HCT116 (cell line): ENCODE results near the gene CLEC4M.

Experiments
- POLR2AphosphoS5 ChIP-seq: IDR thresholded peaks from 2 replicates; pipeline ENCODE4 v1.6.1; 2011; ENCODE audit warnings: mild to moderate bottlenecking, low read depth, low read length, moderate library complexity
- TF ChIP-seq, protein P1 (sequence below), 3 experiments: fragments of 200-600 bp in 1 of 3; sonication (generic) in 1 of 3; IDR thresholded peaks in 2 of 3; conservative IDR thresholded peaks in 1 of 3; 2 replicates each; pipeline ENCODE4 v1.5.1; 2012 to 2017; ENCODE audit warnings: low read depth in 2 of 3, low read length in 2 of 3, antibody characterized with exemption in 1 of 3, borderline replicate concordance in 1 of 3, control low read depth in 1 of 3, mild to moderate bottlenecking in 1 of 3, mixed read lengths in 1 of 3, mixed run types in 1 of 3, moderate library complexity in 1 of 3; ENCODE audit not compliant: insufficient read depth in 1 of 3

GRCh38 chr19:7730286-7731217 lies 32.5 kb upstream of the CLEC4M start:
- TF ChIP-seq, protein P1, sequence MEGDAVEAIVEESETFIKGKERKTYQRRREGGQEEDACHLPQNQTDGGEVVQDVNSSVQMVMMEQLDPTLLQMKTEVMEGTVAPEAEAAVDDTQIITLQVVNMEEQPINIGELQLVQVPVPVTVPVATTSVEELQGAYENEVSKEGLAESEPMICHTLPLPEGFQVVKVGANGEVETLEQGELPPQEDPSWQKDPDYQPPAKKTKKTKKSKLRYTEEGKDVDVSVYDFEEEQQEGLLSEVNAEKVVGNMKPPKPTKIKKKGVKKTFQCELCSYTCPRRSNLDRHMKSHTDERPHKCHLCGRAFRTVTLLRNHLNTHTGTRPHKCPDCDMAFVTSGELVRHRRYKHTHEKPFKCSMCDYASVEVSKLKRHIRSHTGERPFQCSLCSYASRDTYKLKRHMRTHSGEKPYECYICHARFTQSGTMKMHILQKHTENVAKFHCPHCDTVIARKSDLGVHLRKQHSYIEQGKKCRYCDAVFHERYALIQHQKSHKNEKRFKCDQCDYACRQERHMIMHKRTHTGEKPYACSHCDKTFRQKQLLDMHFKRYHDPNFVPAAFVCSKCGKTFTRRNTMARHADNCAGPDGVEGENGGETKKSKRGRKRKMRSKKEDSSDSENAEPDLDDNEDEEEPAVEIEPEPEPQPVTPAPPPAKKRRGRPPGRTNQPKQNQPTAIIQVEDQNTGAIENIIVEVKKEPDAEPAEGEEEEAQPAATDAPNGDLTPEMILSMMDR (IDR thresholded peaks at IDR 0.05 in 2 of 3, conservative IDR thresholded peaks at IDR 0.05 in 1 of 3; ENCODE audit: borderline replicate concordance in 1 of 3, insufficient read depth in 1 of 3, low read depth in 2 of 3, low read length in 2 of 3), result no peak
- no peak for TF ChIP-seq POLR2AphosphoS5
